DOHH2 (cell line): ENCODE measurements around the gene MGAT4A.
"Not testable (repeated sequence)": the region's sequence is repeated elsewhere in the genome, so short reads cannot be mapped to it uniquely, and the experiment has no call there.

Experiments used
- H3F3A ChIP-seq: fragments of 200-600 bp; sonication (generic), shearing (Covaris generic); 2 replicates; pipeline ENCODE4 v1.6.0; 2016; ENCODE audit warnings: antibody characterized with exemption, mild to moderate bottlenecking; ENCODE audit not compliant: control insufficient read depth, insufficient read depth
- H3K27ac ChIP-seq: fragments of 200-600 bp; sonication (generic); 2 replicates; pipeline ENCODE4 v1.5.1; 2014; ENCODE audit warnings: low read depth, mild to moderate bottlenecking, low read length, moderate library complexity
- H3K27me3 ChIP-seq: fragments of 200-600 bp; sonication (generic); 2 replicates; pipeline ENCODE4 v1.6.1; 2014; ENCODE audit warnings: mild to moderate bottlenecking, low read length, mixed read lengths; ENCODE audit not compliant: control insufficient read depth
- H3K36me3 ChIP-seq: fragments of 200-600 bp; sonication (generic); 2 replicates; pipeline ENCODE4 v1.6.1; 2014; ENCODE audit warnings: mild to moderate bottlenecking, low read length, moderate library complexity, mixed read lengths; ENCODE audit not compliant: control insufficient read depth
- H3K4me1 ChIP-seq: fragments of 200-600 bp; sonication (generic); 2 replicates; pipeline ENCODE4 v1.6.1; 2014; ENCODE audit warnings: mild to moderate bottlenecking, low read length, mixed read lengths; ENCODE audit not compliant: control insufficient read depth
- H3K4me2 ChIP-seq: fragments of 200-600 bp; sonication (generic); 2 replicates; pipeline ENCODE4 v1.6.0; 2014; ENCODE audit warnings: mild to moderate bottlenecking, low read length, moderate library complexity
- H3K4me3 ChIP-seq: fragments of 200-600 bp; sonication (generic); 2 replicates; pipeline ENCODE4 v1.5.1; 2014; ENCODE audit warnings: mild to moderate bottlenecking, low read length, mixed read lengths
- H3K79me2 ChIP-seq: fragments of 200-600 bp; sonication (generic); 2 replicates; pipeline ENCODE4 v1.6.1; 2014; ENCODE audit warnings: mild to moderate bottlenecking, low read length, mixed read lengths; ENCODE audit not compliant: control insufficient read depth
- H3K9me2 ChIP-seq: fragments of 200-600 bp; sonication (generic); replicated peaks from 2 replicates; pipeline ENCODE4 v1.6.1; 2014; ENCODE audit warnings: mild to moderate bottlenecking, low read length, mixed read lengths; ENCODE audit not compliant: control insufficient read depth
- H3K9me3 ChIP-seq: fragments of 200-600 bp; sonication (generic); 2 replicates; pipeline ENCODE4 v1.6.1; 2014; ENCODE audit warnings: antibody characterized with exemption, low read length, mixed read lengths; ENCODE audit not compliant: control insufficient read depth, insufficient read depth
- H4K20me1 ChIP-seq: fragments of 200-600 bp; sonication (generic); 2 replicates; pipeline ENCODE4 v1.6.0; 2014; ENCODE audit warnings: low read depth, mild to moderate bottlenecking, antibody characterized with exemption, low read length, moderate library complexity; ENCODE audit not compliant: control insufficient read depth, insufficient read depth
- EZH2phosphoT487 ChIP-seq: fragments of 200-600 bp; sonication (generic); IDR thresholded peaks from 2 replicates; pipeline ENCODE4 v1.6.1; 2017; ENCODE audit warnings: borderline replicate concordance, mild to moderate bottlenecking, antibody characterized with exemption, low read length, moderate library complexity, mixed read lengths
- TF ChIP-seq, protein P1 (sequence below): fragments of 200-600 bp; sonication (generic); IDR thresholded peaks from one replicate; pipeline ENCODE4 v1.5.1; 2014; ENCODE audit warnings: antibody characterized with exemption, mild to moderate bottlenecking, low read depth, low read length; ENCODE audit not compliant: poor library complexity, severe bottlenecking

The MGAT4A gene

GRCh38 chr2:98757904-98758421 is 27.0 kb upstream of the MGAT4A start:
- no peaks in the 10 kb centered on the region for H3K36me3 ChIP-seq
- H3K79me2 ChIP-seq: no peaks in the 10 kb centered on the region
- no peaks in the 10 kb centered on the region for H4K20me1 ChIP-seq
- H3F3A ChIP-seq: peaks cover 17% of the 10 kb centered on the region; the same call in 1 of the 2 replicates
- H3K4me1 ChIP-seq: peaks cover 60% of the 10 kb centered on the region
- H3K4me2 ChIP-seq: peak overlapping the region; percentile 75
- H3K9me3 ChIP-seq: 0 out of 2 replicates have a peak, but pooled peaks cover under 1% of the 10 kb centered on the region
- peak overlapping the region; percentile 58 for H3K4me3 ChIP-seq
- no peaks in the 10 kb centered on the region for H3K27me3 ChIP-seq
- H3K27ac ChIP-seq: peak overlapping the region; percentile 36
- H3K9me2 ChIP-seq: no peaks in the 10 kb centered on the region
- TF ChIP-seq, protein P1, sequence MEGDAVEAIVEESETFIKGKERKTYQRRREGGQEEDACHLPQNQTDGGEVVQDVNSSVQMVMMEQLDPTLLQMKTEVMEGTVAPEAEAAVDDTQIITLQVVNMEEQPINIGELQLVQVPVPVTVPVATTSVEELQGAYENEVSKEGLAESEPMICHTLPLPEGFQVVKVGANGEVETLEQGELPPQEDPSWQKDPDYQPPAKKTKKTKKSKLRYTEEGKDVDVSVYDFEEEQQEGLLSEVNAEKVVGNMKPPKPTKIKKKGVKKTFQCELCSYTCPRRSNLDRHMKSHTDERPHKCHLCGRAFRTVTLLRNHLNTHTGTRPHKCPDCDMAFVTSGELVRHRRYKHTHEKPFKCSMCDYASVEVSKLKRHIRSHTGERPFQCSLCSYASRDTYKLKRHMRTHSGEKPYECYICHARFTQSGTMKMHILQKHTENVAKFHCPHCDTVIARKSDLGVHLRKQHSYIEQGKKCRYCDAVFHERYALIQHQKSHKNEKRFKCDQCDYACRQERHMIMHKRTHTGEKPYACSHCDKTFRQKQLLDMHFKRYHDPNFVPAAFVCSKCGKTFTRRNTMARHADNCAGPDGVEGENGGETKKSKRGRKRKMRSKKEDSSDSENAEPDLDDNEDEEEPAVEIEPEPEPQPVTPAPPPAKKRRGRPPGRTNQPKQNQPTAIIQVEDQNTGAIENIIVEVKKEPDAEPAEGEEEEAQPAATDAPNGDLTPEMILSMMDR: no peak
- no peak for TF ChIP-seq EZH2phosphoT487

DNA sequence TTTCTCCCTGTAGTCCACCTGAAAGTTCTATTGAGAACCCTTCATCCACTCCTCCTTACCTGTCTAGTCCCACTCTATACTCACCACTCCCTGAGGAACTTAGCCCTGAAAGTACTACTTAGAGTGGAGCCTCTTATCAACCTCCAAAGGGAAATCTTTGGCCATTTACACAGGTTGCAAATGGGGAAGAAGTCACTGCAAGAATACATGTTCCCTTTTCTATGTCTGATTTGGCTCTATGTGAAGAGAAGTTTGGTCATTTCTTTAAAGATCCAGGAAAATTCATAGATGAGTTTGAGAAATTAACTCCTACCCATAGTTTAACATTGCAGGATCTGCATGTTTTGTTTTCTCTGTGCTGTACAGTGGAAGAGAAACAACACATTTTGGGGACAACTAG is 22.9 kb upstream of the MGAT4A start:
- H3K36me3 ChIP-seq: no peaks in the 10 kb centered on the region
- peaks cover 6% of the 10 kb centered on the region; the same call in 1 of the 2 replicates for H3F3A ChIP-seq
- no peaks in the 10 kb centered on the region for H3K79me2 ChIP-seq
- no peaks in the 10 kb centered on the region for H3K9me2 ChIP-seq
- H3K27me3 ChIP-seq: no peaks in the 10 kb centered on the region
- H3K4me1 ChIP-seq: peaks cover 26% of the 10 kb centered on the region
- no peaks in the 10 kb centered on the region for H4K20me1 ChIP-seq
- H3K4me3 ChIP-seq: no peak overlapping the region
- peaks cover 5% of the 10 kb centered on the region; the same call in 1 of the 2 replicates for H3K9me3 ChIP-seq
- no peak overlapping the region for H3K27ac ChIP-seq
- no peak for TF ChIP-seq EZH2phosphoT487
- TF ChIP-seq, protein P1: no peak
- H3K4me2 ChIP-seq: no peak overlapping the region

DNA sequence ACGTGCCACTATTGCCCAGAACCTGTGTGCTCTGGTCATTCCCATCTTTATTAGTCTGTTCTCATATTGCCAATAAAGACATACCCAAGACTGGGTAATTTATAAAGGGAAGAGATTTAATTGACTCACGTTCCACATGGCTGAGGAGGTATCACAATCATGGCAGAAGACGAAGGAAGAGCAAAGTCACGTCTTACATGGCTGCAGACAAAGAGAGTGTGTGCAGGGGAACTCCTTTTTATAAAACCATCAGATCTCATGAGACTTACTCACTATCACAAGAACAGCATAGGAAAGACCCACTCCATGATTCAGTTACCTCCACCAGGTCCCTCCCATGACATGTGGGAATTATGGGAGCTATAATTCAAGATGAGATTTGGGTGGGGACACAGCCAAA is 21.8 kb upstream of the MGAT4A start:
- H3K27ac ChIP-seq, H3K4me2 ChIP-seq, H3K36me3 ChIP-seq, H4K20me1 ChIP-seq, H3K9me2 ChIP-seq, H3K79me2 ChIP-seq, H3K9me3 ChIP-seq, H3K4me3 ChIP-seq, H3K27me3 ChIP-seq, H3F3A ChIP-seq: not testable (repeated sequence)
- H3K4me1 ChIP-seq: peaks cover 26% of the 10 kb centered on the region

GRCh38 chr2:98751748-98752147 is 20.8 kb upstream of the MGAT4A start:
- Histone ChIP-seq H3K9me3 (peaks cover 5% of the 10 kb centered on the region; the same call in 1 of the 2 replicates), H3K9me2 (no peaks in the 10 kb centered on the region), H3K36me3 (no peaks in the 10 kb centered on the region), H3K27ac (no peak overlapping the region), H3K4me1 (peaks cover 19% of the 10 kb centered on the region), H4K20me1 (no peaks in the 10 kb centered on the region), H3K27me3 (no peaks in the 10 kb centered on the region), H3F3A (no peaks in the 10 kb centered on the region), H3K4me2 (no peak overlapping the region), H3K4me3 (no peak overlapping the region), H3K79me2 (no peaks in the 10 kb centered on the region)
- TF ChIP-seq EZH2phosphoT487: no peak
- TF ChIP-seq, protein P1: no peak
